ENCODE results near the gene SMIM35. TPM values are rescaled to one million over a fixed set of nuclear protein-coding genes. Genes with fewer than 3 reads are reported as not detected.

Gene SMIM35
- total RNA-seq, 1 donor from 2014 or later, result not detected

DNA sequence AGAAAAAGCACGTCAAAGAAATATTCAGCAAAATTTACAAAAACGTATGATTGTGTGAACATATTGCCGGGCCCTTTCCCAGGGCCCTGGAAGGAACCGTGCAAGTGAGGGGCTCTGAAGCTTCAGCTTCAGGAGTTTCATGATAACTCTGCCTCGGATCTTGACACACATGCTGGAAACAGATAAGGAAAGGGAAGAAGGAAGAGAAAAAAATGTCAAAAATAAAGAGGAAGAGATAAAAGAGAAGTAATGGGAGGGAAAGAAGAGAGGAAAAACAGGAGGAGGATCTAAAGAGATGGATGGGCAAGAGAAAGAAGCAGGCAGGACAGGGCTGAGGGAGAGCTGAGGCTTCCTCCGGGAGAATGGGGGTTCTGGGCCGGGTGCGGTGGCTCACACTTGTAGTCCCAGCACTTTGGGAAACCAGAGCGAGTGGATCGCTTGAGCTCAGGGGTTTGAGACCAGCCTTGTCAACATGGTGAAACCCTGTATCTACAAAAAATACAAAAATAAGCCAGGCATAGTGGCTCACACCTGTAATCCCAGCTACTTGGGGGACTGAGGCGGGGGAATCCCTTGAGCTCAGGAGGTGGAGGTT, 12.6 kb downstream of the SMIM35 start:
- TF ChIP-seq, protein P1, sequence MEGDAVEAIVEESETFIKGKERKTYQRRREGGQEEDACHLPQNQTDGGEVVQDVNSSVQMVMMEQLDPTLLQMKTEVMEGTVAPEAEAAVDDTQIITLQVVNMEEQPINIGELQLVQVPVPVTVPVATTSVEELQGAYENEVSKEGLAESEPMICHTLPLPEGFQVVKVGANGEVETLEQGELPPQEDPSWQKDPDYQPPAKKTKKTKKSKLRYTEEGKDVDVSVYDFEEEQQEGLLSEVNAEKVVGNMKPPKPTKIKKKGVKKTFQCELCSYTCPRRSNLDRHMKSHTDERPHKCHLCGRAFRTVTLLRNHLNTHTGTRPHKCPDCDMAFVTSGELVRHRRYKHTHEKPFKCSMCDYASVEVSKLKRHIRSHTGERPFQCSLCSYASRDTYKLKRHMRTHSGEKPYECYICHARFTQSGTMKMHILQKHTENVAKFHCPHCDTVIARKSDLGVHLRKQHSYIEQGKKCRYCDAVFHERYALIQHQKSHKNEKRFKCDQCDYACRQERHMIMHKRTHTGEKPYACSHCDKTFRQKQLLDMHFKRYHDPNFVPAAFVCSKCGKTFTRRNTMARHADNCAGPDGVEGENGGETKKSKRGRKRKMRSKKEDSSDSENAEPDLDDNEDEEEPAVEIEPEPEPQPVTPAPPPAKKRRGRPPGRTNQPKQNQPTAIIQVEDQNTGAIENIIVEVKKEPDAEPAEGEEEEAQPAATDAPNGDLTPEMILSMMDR (conservative IDR thresholded peaks at IDR 0.05; ENCODE audit: low read depth, low read length), result no peak
- no peak for DNase-seq (ENCODE audit: low read depth)

DNA sequence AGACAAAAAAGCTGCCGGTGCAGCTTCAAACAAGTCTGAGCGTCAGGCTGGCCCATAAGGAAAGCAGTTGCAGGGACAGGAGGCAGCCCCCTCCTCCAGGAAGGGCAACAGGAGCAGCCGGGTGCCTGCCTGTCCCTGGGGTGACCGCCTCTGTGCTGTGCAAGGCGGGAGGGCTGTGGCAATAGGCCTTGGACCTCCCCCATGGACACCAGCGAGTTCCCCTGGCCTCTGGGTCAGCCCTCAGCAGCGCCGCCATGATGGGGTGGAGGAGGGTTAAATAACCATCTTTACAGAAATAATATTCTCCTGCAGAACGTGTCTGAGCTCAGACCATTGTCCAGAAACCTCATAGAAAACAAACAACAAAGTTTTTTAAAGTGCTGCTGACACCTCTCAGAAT, 13.2 kb downstream of the SMIM35 start:
- TF ChIP-seq, protein P1 (conservative IDR thresholded peaks at IDR 0.05; ENCODE audit: low read depth, low read length), result no peak
- no peak for DNase-seq (ENCODE audit: low read depth)
- H3K4me3 ChIP-seq (ENCODE audit: low read depth, low read length), result no peak overlapping the region

More for the DNA sequence above, 12.6 kb downstream of the SMIM35 start:
- no peak overlapping the region for H3K4me3 ChIP-seq (ENCODE audit: low read depth, low read length)

DNA sequence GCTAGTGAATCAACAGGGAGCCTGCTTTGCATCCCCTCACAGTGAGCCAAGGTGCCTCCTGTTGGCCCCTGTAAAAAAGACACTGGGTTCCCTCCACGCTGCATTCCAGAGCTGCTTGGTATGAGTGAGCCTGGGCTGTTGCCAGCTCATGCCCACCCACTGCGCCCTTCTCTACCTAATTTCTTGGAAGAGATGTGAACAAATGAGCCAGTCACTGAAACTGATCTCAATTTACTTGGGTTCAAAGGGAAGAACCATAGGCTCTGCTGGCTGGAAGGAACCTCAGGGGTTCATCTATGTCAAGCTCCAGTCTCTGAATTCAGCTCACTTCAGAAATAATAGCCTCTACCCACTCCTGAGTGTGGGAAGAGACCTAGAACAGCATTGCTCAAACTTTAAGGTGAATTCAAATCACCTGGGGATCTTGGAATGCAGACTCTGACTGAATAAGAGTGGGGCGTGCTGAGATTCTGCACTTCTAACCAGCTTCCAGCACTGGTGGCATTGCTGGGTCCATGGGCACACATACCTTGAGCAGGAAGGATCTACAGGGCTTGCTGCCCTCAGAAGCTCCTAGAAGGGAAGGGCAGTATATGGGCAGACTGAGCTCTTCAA, 15.2 kb downstream of the SMIM35 start:
- TF ChIP-seq, protein P1 (conservative IDR thresholded peaks at IDR 0.05; ENCODE audit: low read depth, low read length), result no peak
- no peak overlapping the region for H3K4me3 ChIP-seq (ENCODE audit: low read depth, low read length)
- no peak for DNase-seq (ENCODE audit: low read depth)

DNA sequence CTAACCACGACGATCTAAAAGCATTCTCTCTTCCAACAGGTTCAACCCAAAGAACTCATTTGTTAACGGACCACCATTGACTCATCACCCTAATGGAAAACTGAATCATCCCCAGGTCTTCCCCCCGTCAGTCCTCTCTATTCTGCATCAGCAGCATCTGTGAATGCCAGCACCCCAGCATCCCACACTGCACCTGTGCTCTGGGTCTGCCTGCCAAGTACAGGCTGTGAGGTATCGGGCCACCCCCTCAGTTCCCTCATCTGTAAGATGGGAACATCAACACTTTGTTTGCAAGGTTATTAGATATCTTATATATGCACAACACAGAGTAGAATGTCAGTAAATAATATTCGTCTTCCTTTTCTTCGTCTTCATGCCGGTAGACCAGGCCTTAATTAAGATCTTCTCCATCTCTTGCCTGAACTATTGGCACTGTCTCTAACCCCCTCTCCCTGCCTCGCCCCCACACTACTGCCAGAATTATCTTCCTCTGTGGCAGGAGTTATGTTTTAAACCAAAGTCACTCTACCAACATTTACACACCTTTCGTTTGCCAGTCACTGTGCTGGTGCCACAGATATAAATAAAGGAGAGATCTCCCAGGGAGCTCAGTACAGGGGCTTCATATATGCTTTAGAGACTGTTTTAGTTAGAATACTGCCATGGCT, 17.7 kb downstream of the SMIM35 start:
- TF ChIP-seq, protein P1 (conservative IDR thresholded peaks at IDR 0.05; ENCODE audit: low read depth, low read length), result no peak
- H3K4me3 ChIP-seq (ENCODE audit: low read depth, low read length), result no peak overlapping the region
- no peak for DNase-seq (ENCODE audit: low read depth)

DNA sequence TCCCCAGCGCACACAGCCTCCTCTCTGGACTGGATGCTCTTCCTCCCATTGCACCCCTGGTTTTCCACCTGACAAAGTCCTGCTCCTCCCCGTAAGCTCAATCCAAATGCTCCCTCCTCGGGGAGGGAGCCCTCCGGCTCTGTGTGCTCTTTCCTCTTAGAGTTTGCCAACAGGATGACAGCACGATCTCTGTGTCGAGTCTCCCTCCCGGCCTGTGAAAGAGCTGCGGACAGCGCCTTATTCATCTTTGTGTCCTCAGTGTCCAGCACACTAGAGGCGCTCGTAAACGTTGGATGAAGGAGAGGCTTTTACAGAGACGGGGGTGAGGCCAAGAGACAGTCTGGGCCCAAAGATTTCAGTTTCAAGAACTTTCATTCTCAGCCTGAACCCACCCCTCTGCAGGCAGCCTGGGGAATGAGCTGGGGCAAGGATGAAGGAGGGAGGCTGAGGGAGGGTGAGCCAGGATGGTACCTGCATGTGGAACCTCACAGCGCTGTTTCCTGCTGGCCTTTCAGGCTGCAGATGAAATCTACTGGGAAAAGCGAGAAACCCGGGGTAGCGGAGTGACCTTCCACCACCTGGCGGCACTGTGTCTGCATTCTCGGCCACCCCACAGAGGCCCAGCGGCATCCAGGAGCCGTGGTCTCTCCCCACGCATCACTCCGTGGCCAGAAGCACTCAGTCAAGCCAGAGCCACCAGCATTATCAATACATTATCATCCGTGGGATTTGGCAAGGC, 18.4 kb downstream of the SMIM35 start:
- TF ChIP-seq, protein P1 (conservative IDR thresholded peaks at IDR 0.05; ENCODE audit: low read depth, low read length), result peak; percentile 20
- no peak overlapping the region for H3K4me3 ChIP-seq (ENCODE audit: low read depth, low read length)
- no peak for DNase-seq (ENCODE audit: low read depth)

DNA sequence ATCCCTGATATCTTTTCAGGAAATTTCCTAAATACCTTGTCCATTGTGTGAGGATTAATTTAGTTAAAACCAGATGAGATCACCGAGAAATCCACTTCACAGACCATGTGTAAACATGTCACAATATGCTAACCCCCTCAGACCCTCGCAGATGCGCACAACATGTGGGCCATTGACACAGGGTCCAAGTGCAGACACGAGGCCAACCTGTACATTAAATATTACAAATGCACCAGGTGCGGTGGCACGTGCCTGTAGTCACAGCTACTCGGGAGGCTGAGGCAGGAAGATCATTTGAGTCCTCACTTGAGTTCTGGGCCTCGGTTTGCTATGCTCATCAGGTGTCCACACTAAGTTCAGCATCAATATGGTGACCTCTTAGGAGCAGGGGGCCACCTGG, 19.8 kb downstream of the SMIM35 start:
- no peak for DNase-seq (ENCODE audit: low read depth)
- TF ChIP-seq, protein P1 (conservative IDR thresholded peaks at IDR 0.05; ENCODE audit: low read depth, low read length), result no peak
- no peak overlapping the region for H3K4me3 ChIP-seq (ENCODE audit: low read depth, low read length)

Data from epithelial cell of proximal tubule (primary cell).